AG04449 (cell line): ENCODE data around the gene FRAT2.

ENCODE experiments used
- CTCF ChIA-PET: fragments of 350-600 bp; formaldehyde crosslinking; extraction: SDS; loops from one replicate; lab custom pipeline; 2021; ENCODE audit warnings: antibody characterized with exemption; lab: Yijun Ruan, JAX
- POLR2A ChIA-PET: fragments of 400-600, 350-600 bp; formaldehyde crosslinking; extraction: SDS; loops from one replicate; lab custom pipeline; 2020; ENCODE audit warnings: antibody characterized with exemption, inconsistent platforms; lab: Yijun Ruan, JAX
- DNase-seq: peaks from one replicate; pipeline ENCODE4 v3.0.0-alpha.2; 2010; ENCODE audit warnings: low read depth, low spot score
- H3K4me3 ChIP-seq: 2 replicates; pipeline ENCODE4 v1.5.1; 2011; ENCODE audit warnings: low read depth, mild to moderate bottlenecking, control low read depth, low read length
- CTCF ChIP-seq: IDR thresholded peaks from one replicate; pipeline ENCODE4 v1.5.1; 2011; ENCODE audit warnings: mild to moderate bottlenecking, moderate library complexity, low read length, control low read depth, inconsistent platforms; ENCODE audit not compliant: insufficient read depth; ENCODE audit errors: missing control alignments

Gene FRAT2

GRCh38 chr10:97307441-97307840, 27.1 kb downstream of the FRAT2 start:
- POLR2A ChIA-PET = no interaction called here
- no peak overlapping the region for H3K4me3 ChIP-seq
- DNase-seq = no peak
- CTCF ChIA-PET = no interaction called here
- TF ChIP-seq CTCF = no peak

DNA sequence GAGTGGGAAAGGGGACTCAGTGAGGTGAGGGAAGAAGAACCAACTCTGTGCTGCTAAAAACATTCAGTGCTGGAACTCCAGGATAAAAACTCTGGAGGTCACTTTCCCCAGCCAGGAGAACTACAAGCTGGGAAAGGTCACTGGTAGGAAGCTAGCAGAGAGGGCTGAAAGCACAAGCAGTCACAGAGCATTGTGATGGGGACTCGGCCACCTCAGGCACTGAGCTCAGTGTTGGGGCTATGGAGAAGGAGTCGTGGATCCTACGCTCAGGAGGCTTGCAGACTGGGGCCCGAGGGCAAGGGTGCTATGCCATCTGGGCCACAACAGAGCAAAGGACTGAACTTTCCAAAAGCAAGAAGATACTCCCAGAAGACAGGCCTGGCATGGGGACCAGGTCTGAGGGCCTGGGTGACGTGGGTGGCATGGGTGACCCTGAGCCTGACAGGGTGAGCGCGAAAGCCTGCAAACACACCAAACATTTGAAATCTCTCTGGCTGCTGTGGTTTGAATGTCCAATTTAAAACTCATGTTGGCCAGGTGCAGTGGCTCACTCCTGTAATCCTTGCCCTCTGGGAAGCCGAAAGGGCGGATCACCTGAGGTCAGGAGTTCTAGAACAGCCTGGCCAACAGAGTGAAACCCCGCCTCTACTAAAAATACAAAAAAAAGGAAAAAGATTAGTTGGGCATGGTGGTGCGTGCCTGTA, 32.3 kb downstream of the FRAT2 start:
- TF ChIP-seq CTCF = no peak
- no peak for DNase-seq
- POLR2A ChIA-PET = no interaction called here
- no peak overlapping the region for H3K4me3 ChIP-seq
- CTCF ChIA-PET = no interaction called here

GRCh38 chr10:97300980-97301379, 33.5 kb downstream of the FRAT2 start:
- ChIA-PET CTCF (interaction anchor here (0.7 kb wide), 1 partner anchor 16 kb away, joined by 3 read pairs; no protein-coding TSS in a partner anchor), POLR2A (no interaction called here)
- TF ChIP-seq CTCF = no peak
- no peak for DNase-seq
- H3K4me3 ChIP-seq = no peak overlapping the region

DNA sequence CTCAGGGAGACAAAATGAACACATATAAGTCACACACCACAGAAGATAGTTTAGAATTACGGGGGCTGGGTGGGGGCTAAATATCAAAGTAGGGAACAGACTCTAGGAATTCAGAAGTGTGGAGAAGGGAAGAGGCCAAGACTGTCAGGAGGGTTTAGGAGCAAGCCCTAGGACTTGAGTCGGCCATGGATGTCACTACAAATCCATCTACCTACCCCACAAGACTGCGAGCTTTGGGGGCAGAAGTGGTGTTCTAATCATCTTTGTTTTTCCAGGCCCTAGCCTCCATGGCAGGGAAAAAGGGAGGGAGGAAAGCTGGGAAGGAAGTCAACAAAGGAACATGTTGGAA, 36.3 kb downstream of the FRAT2 start:
- TF ChIP-seq CTCF = no peak
- H3K4me3 ChIP-seq = no peak overlapping the region
- CTCF ChIA-PET = no interaction called here
- no peak for DNase-seq
- POLR2A ChIA-PET = no interaction called here

DNA sequence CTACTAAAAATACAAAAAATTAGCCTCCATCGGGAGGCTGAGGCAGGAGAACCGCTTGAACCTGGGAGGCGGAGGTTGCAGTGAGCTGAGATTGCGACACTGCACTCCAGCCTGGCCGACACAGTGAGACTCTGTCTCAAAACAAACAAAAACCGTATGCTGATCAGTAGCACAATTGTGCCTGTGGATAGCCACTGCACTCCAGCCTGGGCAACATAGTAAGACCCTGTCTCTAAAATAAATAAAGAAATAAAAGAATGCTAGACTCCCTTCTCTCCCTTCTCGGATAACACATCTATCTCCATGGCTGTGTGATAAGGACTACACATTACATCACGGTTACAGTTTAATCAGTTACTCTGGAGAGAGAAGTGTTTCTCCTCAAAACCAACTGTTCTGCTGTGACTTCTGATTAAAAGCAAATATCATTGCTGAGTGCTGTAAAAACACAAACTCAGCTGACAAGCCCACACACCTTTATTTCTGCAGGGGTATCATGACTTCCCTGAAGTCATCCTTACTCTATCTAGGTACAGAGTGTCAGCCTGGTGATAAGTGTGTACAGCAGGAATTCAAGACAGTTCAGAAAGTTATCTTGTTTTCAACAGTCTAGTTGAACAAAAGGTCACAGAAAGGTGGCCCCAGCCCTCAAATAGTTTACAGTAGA, 36.8 kb downstream of the FRAT2 start:
- TF ChIP-seq CTCF = no peak
- POLR2A ChIA-PET = no interaction called here
- no peak overlapping the region for H3K4me3 ChIP-seq
- no peak for DNase-seq
- CTCF ChIA-PET = no interaction called here

- no peak for DNase-seq
- CTCF ChIA-PET = interaction anchor here (0.7 to 1.9 kb wide), 6 partner anchors 11 to 82 kb away, joined by 3 to 9 read pairs (median 3); no protein-coding TSS in a partner anchor
- TF ChIP-seq CTCF = no peak
- POLR2A ChIA-PET = interaction anchor here (1.1 kb wide), 1 partner anchor 14 kb away, joined by 3 read pairs; no protein-coding TSS in a partner anchor
- H3K4me3 ChIP-seq = no peak overlapping the region; the same call in 1 of the 2 replicates
Observed at GRCh38 chr10:97292862-97293198, 41.7 kb downstream of the FRAT2 start.
